Peyer's patch (tissue), 4 donors: Measurements from ENCODE around the gene PTPRJ. TPM values are rescaled to one million over a fixed set of nuclear protein-coding genes. Genes with fewer than 3 reads are reported as not detected.
"Not testable (repeated sequence)": the region's sequence is repeated elsewhere in the genome, so short reads cannot be mapped to it uniquely, and the experiment has no call there.

ENCODE experiments used
- DNase-seq, 3 donors: peaks; one replicate each; pipeline ENCODE4 v3.0.0-alpha.2; 2017 to 2019
- H3K27ac ChIP-seq, 4 donors: fragments of 200-600 bp; sonication (generic); one replicate each; pipeline ENCODE4 v1.5.1; 2016 to 2019
- H3K27me3 ChIP-seq, 2 donors: fragments of 200-600 bp; sonication (generic); one replicate each; pipeline ENCODE4 v1.5.1; 2019
- H3K36me3 ChIP-seq, 3 donors: fragments of 200-600 bp; sonication (generic); one replicate each; pipeline ENCODE4 v1.5.1; 2016 to 2019
- H3K4me1 ChIP-seq, 4 donors: fragments of 200-600 bp; sonication (generic); one replicate each; pipeline ENCODE4 v1.5.1; 2016 to 2019
- H3K4me3 ChIP-seq, 4 donors: fragments of 200-600 bp; sonication (generic); 1 replicate in 3 of 4; 2 replicates in 1 of 4; pipeline ENCODE4 v1.5.1; 2016 to 2019; ENCODE audit warnings: mild to moderate bottlenecking in 1 of 4
- H3K9me3 ChIP-seq, 4 donors: fragments of 200-600 bp; sonication (generic); one replicate each; pipeline ENCODE4 v1.5.1; 2016 to 2019; ENCODE audit warnings: mild to moderate bottlenecking in 1 of 4
- POLR2A ChIP-seq, 2 donors: fragments of 450-650 bp; IDR thresholded peaks; one replicate each; pipeline ENCODE4 v1.5.1; 2017; ENCODE audit warnings: antibody characterized with exemption in 2 of 2, mild to moderate bottlenecking in 2 of 2, moderate library complexity in 2 of 2
- total RNA-seq, 4 donors: library from RNA; depleted of rRNA; stranded (reverse); fragments of >200 nt; gene quantifications; one replicate each; pipeline ENCODE4 v1.1.0, GENCODE V29; 2016
- TF ChIP-seq, protein P1 (sequence below), 6 experiments: fragments of 450-650 bp in 4 of 6; fragments of 200-600 bp in 2 of 6; sonication (generic) in 1 of 6; IDR thresholded peaks; one replicate each; pipeline ENCODE4 v1.5.1; 2017 to 2019; ENCODE audit warnings: antibody characterized with exemption in 6 of 6, mild to moderate bottlenecking in 3 of 6, moderate library complexity in 1 of 6

The PTPRJ gene
- total RNA-seq, 4 donors from 2014 or later: 28.1 to 50.1 (median 37.5) TPM

GRCh38 chr11:48182860-48183526 lies 202.6 kb downstream of the PTPRJ start:
- H3K4me1 ChIP-seq: no peaks in the 10 kb centered on the region
- no peak overlapping the region for H3K27ac ChIP-seq
- no peak for DNase-seq
- no peak for TF ChIP-seq POLR2A (IDR thresholded peaks at IDR 0.05)
- TF ChIP-seq, protein P1, sequence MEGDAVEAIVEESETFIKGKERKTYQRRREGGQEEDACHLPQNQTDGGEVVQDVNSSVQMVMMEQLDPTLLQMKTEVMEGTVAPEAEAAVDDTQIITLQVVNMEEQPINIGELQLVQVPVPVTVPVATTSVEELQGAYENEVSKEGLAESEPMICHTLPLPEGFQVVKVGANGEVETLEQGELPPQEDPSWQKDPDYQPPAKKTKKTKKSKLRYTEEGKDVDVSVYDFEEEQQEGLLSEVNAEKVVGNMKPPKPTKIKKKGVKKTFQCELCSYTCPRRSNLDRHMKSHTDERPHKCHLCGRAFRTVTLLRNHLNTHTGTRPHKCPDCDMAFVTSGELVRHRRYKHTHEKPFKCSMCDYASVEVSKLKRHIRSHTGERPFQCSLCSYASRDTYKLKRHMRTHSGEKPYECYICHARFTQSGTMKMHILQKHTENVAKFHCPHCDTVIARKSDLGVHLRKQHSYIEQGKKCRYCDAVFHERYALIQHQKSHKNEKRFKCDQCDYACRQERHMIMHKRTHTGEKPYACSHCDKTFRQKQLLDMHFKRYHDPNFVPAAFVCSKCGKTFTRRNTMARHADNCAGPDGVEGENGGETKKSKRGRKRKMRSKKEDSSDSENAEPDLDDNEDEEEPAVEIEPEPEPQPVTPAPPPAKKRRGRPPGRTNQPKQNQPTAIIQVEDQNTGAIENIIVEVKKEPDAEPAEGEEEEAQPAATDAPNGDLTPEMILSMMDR (IDR thresholded peaks at IDR 0.05): no peak
- H3K4me3 ChIP-seq: no peak overlapping the region
- H3K27me3 ChIP-seq: no peaks in the 10 kb centered on the region
- no peaks in the 10 kb centered on the region for H3K9me3 ChIP-seq
- H3K36me3 ChIP-seq: no peaks in the 10 kb centered on the region

GRCh38 chr11:48184452-48184851 lies 204.1 kb downstream of the PTPRJ start:
- Histone ChIP-seq H3K36me3 (no peaks in the 10 kb centered on the region), H3K9me3 (no peaks in the 10 kb centered on the region), H3K27me3 (no peaks in the 10 kb centered on the region), H3K4me1 (no peaks in the 10 kb centered on the region), H3K27ac (no peak overlapping the region), H3K4me3 (no peak overlapping the region)
- TF ChIP-seq POLR2A (IDR thresholded peaks at IDR 0.05): no peak
- TF ChIP-seq, protein P1 (IDR thresholded peaks at IDR 0.05): no peak
- no peak for DNase-seq

DNA sequence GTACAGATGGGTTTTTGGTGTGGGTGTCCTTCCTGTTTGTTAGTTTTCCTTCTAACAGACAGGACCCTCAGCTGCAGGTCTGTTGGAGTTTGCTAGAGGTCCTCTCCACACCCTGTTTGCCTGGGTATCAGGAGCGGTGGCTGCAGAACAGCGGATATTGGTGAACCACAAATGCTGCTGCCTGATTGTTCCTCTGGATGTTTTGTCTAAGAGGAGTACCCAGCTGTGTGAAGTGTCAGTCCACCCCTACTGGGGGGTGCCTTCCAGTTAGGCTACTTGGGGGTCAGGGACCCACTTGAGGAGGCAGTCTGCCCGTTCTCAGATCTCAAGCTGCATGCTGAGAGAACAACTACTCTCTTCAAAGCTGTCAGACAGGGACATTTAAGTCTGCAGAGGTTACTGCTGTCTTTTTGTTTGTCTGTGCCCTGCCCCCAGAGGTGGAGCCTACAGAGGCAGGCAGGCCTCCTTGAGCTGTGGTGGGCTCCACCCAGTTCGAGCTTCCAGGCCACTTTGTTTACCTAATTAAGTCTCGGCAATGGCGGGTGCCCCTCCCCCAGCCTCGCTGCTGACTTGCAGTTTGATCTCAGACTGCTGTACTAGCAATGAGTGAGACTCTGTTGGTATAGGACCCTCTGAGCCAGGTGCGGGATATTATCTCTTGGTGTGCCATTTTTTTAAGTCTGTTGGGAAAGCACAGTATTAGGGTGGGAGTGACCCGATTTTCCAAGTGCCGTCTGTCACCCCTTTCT lies 210.7 kb downstream of the PTPRJ start:
- H3K27me3 ChIP-seq, H3K4me3 ChIP-seq, H3K9me3 ChIP-seq, H3K36me3 ChIP-seq, H3K4me1 ChIP-seq: not testable (repeated sequence)
- peak in 1 of 3 donors; percentile 50 for DNase-seq
- peak overlapping the region in 1 of 4 donors; percentile 31 for H3K27ac ChIP-seq

- H3K4me3 ChIP-seq: no peak overlapping the region
- H3K4me1 ChIP-seq: no peaks in the 10 kb centered on the region
- H3K36me3 ChIP-seq: no peaks in the 10 kb centered on the region
- no peaks in the 10 kb centered on the region for H3K9me3 ChIP-seq
- no peak for DNase-seq
- no peak overlapping the region for H3K27ac ChIP-seq
- TF ChIP-seq POLR2A (IDR thresholded peaks at IDR 0.05): no peak
- TF ChIP-seq, protein P1 (IDR thresholded peaks at IDR 0.05): no peak
- H3K27me3 ChIP-seq: no peaks in the 10 kb centered on the region
Measured at GRCh38 chr11:48193876-48194275, 213.5 kb downstream of the PTPRJ start.

GRCh38 chr11:48207881-48208280 lies 227.5 kb downstream of the PTPRJ start:
- no peak for DNase-seq
- Histone ChIP-seq H3K4me1 (no peaks in the 10 kb centered on the region), H3K9me3 (no peaks in the 10 kb centered on the region), H3K27ac (no peak overlapping the region), H3K36me3 (no peaks in the 10 kb centered on the region), H3K27me3 (no peaks in the 10 kb centered on the region), H3K4me3 (no peak overlapping the region)
- TF ChIP-seq, protein P1 (IDR thresholded peaks at IDR 0.05): no peak
- no peak for TF ChIP-seq POLR2A (IDR thresholded peaks at IDR 0.05)

DNA sequence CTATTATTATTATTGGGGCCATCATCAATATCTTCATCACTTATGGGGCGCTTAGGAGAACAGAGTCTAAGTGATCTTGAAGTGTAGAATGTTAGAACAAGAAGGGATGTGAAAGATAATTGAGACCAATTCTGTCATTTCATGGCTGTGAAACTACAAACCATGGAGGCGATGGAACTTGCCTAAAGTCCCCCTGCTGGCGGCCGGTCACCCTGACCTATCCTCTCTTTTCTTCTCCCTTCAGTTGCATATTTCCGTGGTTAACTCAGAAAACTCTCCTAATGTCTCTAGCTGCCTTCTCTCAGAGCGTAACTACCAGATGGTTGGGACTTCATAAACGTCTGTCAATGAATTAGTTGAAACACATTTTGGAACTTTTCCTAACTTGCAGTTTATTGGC lies 229.7 kb downstream of the PTPRJ start:
- no peak for DNase-seq
- no peaks in the 10 kb centered on the region for H3K36me3 ChIP-seq
- H3K9me3 ChIP-seq: no peaks in the 10 kb centered on the region
- H3K27ac ChIP-seq: no peak overlapping the region
- H3K27me3 ChIP-seq: no peaks in the 10 kb centered on the region
- H3K4me3 ChIP-seq: no peak overlapping the region
- H3K4me1 ChIP-seq: no peaks in the 10 kb centered on the region
- TF ChIP-seq, protein P1 (IDR thresholded peaks at IDR 0.05): no peak
- TF ChIP-seq POLR2A (IDR thresholded peaks at IDR 0.05): no peak
